Muscle layer of colon (tissue), 2 donors: ENCODE data around the gene PTCHD1.

Experiments
- H3K27ac ChIP-seq: one replicate; pipeline ENCODE4 v1.7.0; 2013; ENCODE audit warnings: low read depth, mild to moderate bottlenecking, low read length, moderate library complexity
- H3K27me3 ChIP-seq, 2 donors: one replicate each; pipeline ENCODE4 v1.7.0; 2013; ENCODE audit warnings: low read length in 2 of 2, mild to moderate bottlenecking in 2 of 2; ENCODE audit not compliant: insufficient read depth in 2 of 2, control insufficient read depth in 1 of 2
- H3K36me3 ChIP-seq: one replicate; pipeline ENCODE4 v1.7.0; 2013; ENCODE audit warnings: mild to moderate bottlenecking, low read length; ENCODE audit not compliant: insufficient read depth
- H3K4me1 ChIP-seq: one replicate; pipeline ENCODE4 v1.7.0; 2013; ENCODE audit warnings: mild to moderate bottlenecking, low read length; ENCODE audit not compliant: insufficient read depth
- H3K4me3 ChIP-seq, 2 donors: one replicate each; pipeline ENCODE4 v1.7.0; 2013; ENCODE audit warnings: low read length in 2 of 2, low read depth in 1 of 2, mild to moderate bottlenecking in 1 of 2, moderate library complexity in 1 of 2
- H3K9ac ChIP-seq: one replicate; pipeline ENCODE4 v1.7.0; 2013; ENCODE audit warnings: low read length
- H3K9me3 ChIP-seq: one replicate; pipeline ENCODE4 v1.7.0; 2013; ENCODE audit warnings: mild to moderate bottlenecking, low read length
- donor health status: abdominal sarcoma.
- donor health status: Adenocarcinoma of cecum.

PTCHD1 gene

DNA sequence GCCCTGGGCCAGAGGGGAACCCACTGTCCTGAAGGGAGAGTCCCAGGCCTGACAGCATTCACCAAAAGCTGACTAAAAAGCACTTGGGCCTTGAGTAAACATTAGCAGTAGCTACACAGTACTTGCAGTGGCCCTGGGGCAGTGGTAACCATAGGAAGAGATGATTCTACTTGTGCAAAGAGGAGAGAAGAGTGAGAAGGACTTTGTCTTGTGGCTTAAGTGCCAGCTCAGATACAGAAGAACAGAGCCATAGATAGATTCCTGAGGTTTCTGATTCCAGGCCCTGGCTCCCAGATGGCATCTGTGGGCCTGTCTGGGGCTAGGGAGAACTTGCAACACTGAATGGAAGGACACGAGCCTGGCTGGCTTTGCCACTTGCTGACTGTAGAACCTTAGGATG, 100.5 kb downstream of the PTCHD1 start:
- Histone ChIP-seq H3K9me3 (no peaks in the 10 kb centered on the region), H3K9ac (no peak overlapping the region), H3K27me3 (no peaks in the 10 kb centered on the region), H3K4me3 (no peak overlapping the region), H3K4me1 (peaks cover 18% of the 10 kb centered on the region), H3K27ac (no peak overlapping the region), H3K36me3 (no peaks in the 10 kb centered on the region)

DNA sequence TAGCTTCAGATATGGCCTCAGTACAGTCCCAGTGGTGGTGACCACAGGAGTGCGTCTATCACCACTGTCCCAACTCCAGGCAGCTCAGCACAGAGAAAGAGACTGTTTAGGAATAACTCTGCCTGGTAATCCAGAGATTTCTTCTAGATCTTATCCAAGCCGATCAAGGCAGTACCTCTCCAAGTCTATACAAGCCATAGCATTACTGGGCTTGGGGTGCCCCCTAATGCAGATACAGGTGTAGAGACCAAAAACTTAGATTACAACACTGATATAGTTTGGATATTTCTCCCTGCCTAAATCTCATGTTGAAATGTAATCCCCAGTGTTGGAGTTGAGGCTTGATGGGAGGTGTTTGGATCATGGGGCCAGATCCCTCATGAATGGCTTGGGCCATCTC, 100.9 kb downstream of the PTCHD1 start:
- H3K27me3 ChIP-seq, result no peaks in the 10 kb centered on the region
- H3K9ac ChIP-seq, result no peak overlapping the region
- no peak overlapping the region for H3K27ac ChIP-seq
- H3K4me1 ChIP-seq, result peaks cover 18% of the 10 kb centered on the region
- H3K4me3 ChIP-seq, result no peak overlapping the region
- no peaks in the 10 kb centered on the region for H3K9me3 ChIP-seq
- no peaks in the 10 kb centered on the region for H3K36me3 ChIP-seq

DNA sequence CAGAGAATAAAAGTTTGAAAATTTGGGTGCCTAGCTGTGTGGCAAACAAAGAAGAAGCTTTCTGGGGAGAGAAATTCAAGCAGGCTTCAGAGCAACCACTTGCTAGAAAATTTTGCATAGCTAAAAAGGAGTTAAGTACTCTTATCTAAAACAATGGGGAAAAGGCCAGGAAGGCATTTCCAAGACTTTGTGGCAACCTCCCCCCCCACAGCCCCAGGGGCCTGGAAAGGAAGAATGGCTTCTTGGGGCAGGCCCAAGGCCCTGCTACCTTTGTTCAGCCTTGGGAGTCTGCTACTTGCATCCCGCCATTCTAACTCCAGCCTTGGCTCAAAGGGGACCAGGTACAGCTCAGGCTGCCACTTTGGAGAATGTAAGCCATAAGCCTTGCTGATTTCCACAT, 102.2 kb downstream of the PTCHD1 start:
- Histone ChIP-seq H3K9me3 (no peaks in the 10 kb centered on the region), H3K4me1 (peaks cover 18% of the 10 kb centered on the region), H3K36me3 (no peaks in the 10 kb centered on the region), H3K27ac (no peak overlapping the region), H3K9ac (no peak overlapping the region), H3K27me3 (no peaks in the 10 kb centered on the region), H3K4me3 (no peak overlapping the region)

DNA sequence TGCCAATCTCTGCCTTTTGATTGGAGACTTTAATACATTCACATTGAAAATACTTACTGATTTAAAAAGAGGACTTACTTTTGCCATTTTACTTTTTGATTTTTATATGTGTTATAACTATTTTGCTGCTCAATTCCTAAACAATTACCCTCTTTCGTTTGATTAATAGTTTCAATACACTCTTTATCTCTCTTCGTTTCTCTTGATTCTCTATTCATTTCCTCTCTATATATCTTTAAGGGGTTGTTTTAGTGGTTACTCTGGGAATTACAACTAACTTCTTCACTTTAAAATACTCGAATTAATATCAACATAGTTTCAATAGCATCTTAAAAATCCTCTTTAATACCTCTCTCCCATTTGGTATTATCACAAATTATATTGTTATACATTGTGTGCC, 116.6 kb downstream of the PTCHD1 start:
- Histone ChIP-seq H3K9ac (no peak overlapping the region), H3K36me3 (no peaks in the 10 kb centered on the region), H3K27me3 (no peaks in the 10 kb centered on the region), H3K9me3 (no peaks in the 10 kb centered on the region), H3K27ac (no peak overlapping the region), H3K4me3 (no peak overlapping the region), H3K4me1 (no peaks in the 10 kb centered on the region)
